CD14-positive monocyte (primary cell): ENCODE measurements around the gene IMP3. TPM values are rescaled to one million over a fixed set of nuclear protein-coding genes. Genes with fewer than 3 reads are reported as not detected.
A peak's percentile ranks its signal among the peaks of the same experiment; 100 is the strongest.

Experiments used
- DNase-seq, 3 donors: peaks; one replicate each; pipeline ENCODE4 v3.0.0-alpha.2; 2011 to 2022
- H2AFZ ChIP-seq: 2 replicates; pipeline ENCODE4 v1.6.0; 2012; ENCODE audit warnings: mild to moderate bottlenecking, low read depth, low read length, inconsistent platforms; ENCODE audit not compliant: insufficient read depth, poor library complexity, severe bottlenecking
- H3K27ac ChIP-seq, 2 donors: 1 replicate in 1 of 2; 2 replicates in 1 of 2; pipeline ENCODE4 v1.5.1; 2012 to 2013; ENCODE audit warnings: low read length in 2 of 2, control low read depth in 1 of 2, inconsistent platforms in 1 of 2, low read depth in 1 of 2, mild to moderate bottlenecking in 1 of 2
- H3K27me3 ChIP-seq, 2 donors: one replicate each; pipeline versions ENCODE4 v1.6.0 to v1.6.1; 2011 to 2013; ENCODE audit warnings: low read length in 2 of 2; ENCODE audit not compliant: control insufficient read depth in 2 of 2, insufficient read depth in 2 of 2
- H3K36me3 ChIP-seq, 2 donors: replicated peaks in 1 of 2; 1 replicate in 1 of 2; 2 replicates in 1 of 2; pipeline versions ENCODE4 v1.5.1 to v1.6.1; 2012 to 2013; ENCODE audit warnings: low read length in 2 of 2, control low read depth in 1 of 2, inconsistent platforms in 1 of 2, mild to moderate bottlenecking in 1 of 2; ENCODE audit not compliant: insufficient read depth in 2 of 2, control insufficient read depth in 1 of 2
- H3K4me1 ChIP-seq, 2 donors: 1 replicate in 1 of 2; 2 replicates in 1 of 2; pipeline versions ENCODE4 v1.5.1 to v1.6.1; 2012 to 2013; ENCODE audit warnings: low read length in 2 of 2, control low read depth in 1 of 2, inconsistent platforms in 1 of 2, mild to moderate bottlenecking in 1 of 2, moderate library complexity in 1 of 2; ENCODE audit not compliant: insufficient read depth in 2 of 2, control insufficient read depth in 1 of 2
- H3K4me2 ChIP-seq: replicated peaks from 2 replicates; pipeline ENCODE3; 2012; ENCODE audit warnings: low read length, moderate library complexity, mild to moderate bottlenecking; ENCODE audit not compliant: poor library complexity, severe bottlenecking; ENCODE audit errors: extremely low read depth
- H3K4me3 ChIP-seq, 3 experiments: fragments of 200-600 bp in 1 of 3; sonication (generic) in 1 of 3; replicated peaks in 1 of 3; 1 replicate in 2 of 3; 2 replicates in 1 of 3; pipeline ENCODE4 v1.5.1; 2011 to 2013; ENCODE audit warnings: low read length in 3 of 3, mild to moderate bottlenecking in 3 of 3, control low read depth in 2 of 3, low read depth in 2 of 3, inconsistent platforms in 1 of 3, moderate library complexity in 1 of 3
- H3K79me2 ChIP-seq: 2 replicates; pipeline ENCODE4 v1.6.0; 2012; ENCODE audit warnings: mild to moderate bottlenecking, control low read depth, inconsistent platforms, low read length, moderate library complexity; ENCODE audit not compliant: insufficient read depth
- H3K9ac ChIP-seq: 2 replicates; pipeline ENCODE4 v1.6.0; 2017; ENCODE audit warnings: low read length, mild to moderate bottlenecking; ENCODE audit not compliant: insufficient read depth, poor library complexity, severe bottlenecking
- H3K9me3 ChIP-seq, 2 donors: replicated peaks in 1 of 2; 1 replicate in 1 of 2; 2 replicates in 1 of 2; pipeline versions ENCODE4 v1.5.1 to v1.6.1; 2012 to 2013; ENCODE audit warnings: low read length in 2 of 2, control low read depth in 1 of 2; ENCODE audit not compliant: control insufficient read depth in 1 of 2, insufficient read depth in 1 of 2
- H4K20me1 ChIP-seq: 2 replicates; pipeline ENCODE4 v1.6.0; 2012; ENCODE audit warnings: mild to moderate bottlenecking, low read length, control low read depth, moderate library complexity; ENCODE audit not compliant: insufficient read depth
- H3K27ac Mint-ChIP-seq, 7 donors: one replicate each; pipeline ENCODE4 v1.8.0; 2020; ENCODE audit warnings: mild to moderate bottlenecking in 7 of 7, mixed read lengths in 7 of 7, moderate library complexity in 6 of 7, inconsistent platforms in 2 of 7
- H3K27me3 Mint-ChIP-seq, 3 donors: one replicate each; pipeline ENCODE4 v1.8.0; 2021 to 2022; ENCODE audit warnings: low read depth in 3 of 3, mild to moderate bottlenecking in 3 of 3, mixed read lengths in 3 of 3, moderate library complexity in 3 of 3, inconsistent platforms in 1 of 3
- H3K36me3 Mint-ChIP-seq, 2 donors: one replicate each; pipeline ENCODE4 v1.8.0; 2020; ENCODE audit warnings: mixed read lengths in 2 of 2, inconsistent platforms in 1 of 2, mild to moderate bottlenecking in 1 of 2
- H3K4me1 Mint-ChIP-seq: one replicate; pipeline ENCODE4 v1.8.0; 2020; ENCODE audit warnings: mild to moderate bottlenecking, mixed read lengths
- H3K4me3 Mint-ChIP-seq, 2 donors: one replicate each; pipeline ENCODE4 v1.8.0; 2020; ENCODE audit warnings: mild to moderate bottlenecking in 2 of 2, mixed read lengths in 2 of 2, moderate library complexity in 1 of 2
- H3K9me3 Mint-ChIP-seq, 7 donors: one replicate each; pipeline ENCODE4 v1.8.0; 2020 to 2022; ENCODE audit warnings: mixed read lengths in 7 of 7, mild to moderate bottlenecking in 6 of 7, moderate library complexity in 6 of 7, inconsistent platforms in 2 of 7
- CTCF ChIP-seq: fragments of 200-600 bp; IDR thresholded peaks from one replicate; pipeline ENCODE4 v1.8.0; 2022; ENCODE audit warnings: antibody characterized with exemption, mild to moderate bottlenecking
- whole genome bisulfite sequencing: methylation state at CpG from one replicate; pipeline ENCODE4 v1.1.5; 2013; ENCODE audit warnings: missing lambda C conversion rate; ENCODE audit not compliant: insufficient coverage; 5-methylcytosine and 5-hydroxymethylcytosine counted together
- intact Hi-C, 2 donors: fragments of 100-400 bp; cut with micrococcal nuclease; formaldehyde crosslinking; loops; one replicate each; pipeline versions ENCODE4 v1.15.0 to v1.15.1; 2023
- polyA plus RNA-seq, 3 donors: library from polyadenylated mRNA; depleted of rRNA in 1 of 3; unstranded in 2 of 3; stranded (reverse) in 1 of 3; fragments of 300-500 nt in 2 of 3; fragments of >200 nt in 1 of 3; fragmentation: Illumina TruSeq in 2 of 3; gene quantifications; 1 replicate in 2 of 3; 2 replicates in 1 of 3; pipeline ENCODE4 v1.2.3, GENCODE V29; 2012 to 2021

Gene IMP3
- polyA plus RNA-seq, 3 donors = 36.7 to 119 (median 99.3) TPM

- Histone ChIP-seq H3K4me1 (no peaks in the 10 kb centered on the region), H2AFZ (no peak overlapping the region), H3K4me2 (no peak overlapping the region), H3K27ac (no peak overlapping the region), H3K79me2 (no peaks in the 10 kb centered on the region), H3K9me3 (no peaks in the 10 kb centered on the region), H3K4me3 (no peak overlapping the region), H4K20me1 (no peaks in the 10 kb centered on the region), H3K27me3 (no peaks in the 10 kb centered on the region), H3K9ac (no peak overlapping the region), H3K36me3 (no peaks in the 10 kb centered on the region)
- Mint-ChIP-seq H3K4me1 (no peaks in the 10 kb centered on the region), H3K9me3 (no peaks in the 10 kb centered on the region), H3K27me3 (peaks cover 2 to 6% (median 2%) of the 10 kb centered on the region in 3 donors), H3K36me3 (no peaks in the 10 kb centered on the region), H3K4me3 (no peak overlapping the region), H3K27ac (no peak overlapping the region)
- intact Hi-C loops = no loop called here
- TF ChIP-seq CTCF = no peak
- 95% methylated on average over 40 of the region's 41 CpGs for whole genome bisulfite sequencing
- DNase-seq = no peak
These were observed 35.8 kb upstream of the IMP3 start for GRCh38 chr15:75675579-75676404.

GRCh38 chr15:75674366-75674765, 34.3 kb upstream of the IMP3 start:
- Histone ChIP-seq H3K4me1 (no peaks in the 10 kb centered on the region), H3K27me3 (no peaks in the 10 kb centered on the region), H4K20me1 (no peaks in the 10 kb centered on the region), H3K79me2 (no peaks in the 10 kb centered on the region), H3K36me3 (no peaks in the 10 kb centered on the region), H3K4me3 (no peak overlapping the region), H3K9ac (no peak overlapping the region), H3K27ac (no peak overlapping the region), H2AFZ (no peak overlapping the region), H3K9me3 (no peaks in the 10 kb centered on the region), H3K4me2 (no peak overlapping the region)
- H3K36me3 Mint-ChIP-seq = no peaks in the 10 kb centered on the region
- H3K27ac Mint-ChIP-seq = peak overlapping the region in 2 of 7 donors; percentile 24 to 55
- WGBS = 91% methylated on average over 8 of the region's 8 CpGs
- DNase-seq = no peak
- H3K4me3 Mint-ChIP-seq = no peak overlapping the region
- H3K4me1 Mint-ChIP-seq = no peaks in the 10 kb centered on the region
- no peak for TF ChIP-seq CTCF
- H3K27me3 Mint-ChIP-seq = peaks cover 1 to 2% (median 2%) of the 10 kb centered on the region in 3 donors
- intact Hi-C loops = no loop called here
- no peaks in the 10 kb centered on the region for H3K9me3 Mint-ChIP-seq
